ENCODE data around the gene HEMK1. TPM values are rescaled to one million over a fixed set of nuclear protein-coding genes. Genes with fewer than 3 reads are reported as not detected.

The HEMK1 gene
- total and polyA plus RNA-seq, 7 donors, result 6.1 to 16.2 (median 10.0) TPM

DNA sequence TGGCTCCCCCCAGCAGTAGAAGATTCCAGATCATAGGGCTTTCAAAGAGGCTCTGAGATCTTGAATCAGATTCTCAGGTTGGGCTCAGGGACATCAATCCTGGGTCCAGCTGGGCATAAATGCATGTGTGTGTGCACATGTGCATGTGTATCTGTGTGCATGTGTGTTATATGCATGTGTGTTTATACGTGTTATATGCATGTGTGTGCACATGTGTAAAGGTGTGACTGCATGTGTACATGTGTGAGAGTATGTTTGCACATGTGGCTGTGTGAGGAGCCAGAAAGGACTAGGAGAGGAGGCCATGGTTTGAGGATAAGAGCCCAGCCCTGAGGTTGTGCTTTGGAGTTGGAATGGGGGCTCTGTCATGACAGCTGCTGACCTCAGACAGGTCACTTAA is 45.9 kb downstream of the HEMK1 start:
- no peak for DNase-seq

GRCh38 chr3:50616003-50616769 is 46.9 kb downstream of the HEMK1 start:
- H3K27me3 ChIP-seq (ENCODE audit: insufficient read depth in 3 of 3, low read length in 2 of 3), result no peaks in the 10 kb centered on the region
- H3K36me3 ChIP-seq (ENCODE audit: insufficient read depth in 1 of 2, low read depth in 1 of 2), result peaks cover 4 to 7% of the 10 kb centered on the region in 2 donors
- intact Hi-C loops (cut with DNase I), result loop anchor here (1.0 to 10.0 kb wide), 5 partner anchors 36 to 776 kb away; partner anchors contain the start of genes MANF (in 1 of the 2) and RBM15B (in 1 of the 2)
- WGBS, 3 donors, result 1 to 2% (median 1%) methylated on average over 24 of the region's 24 CpGs
- H3K27ac ChIP-seq, result peak overlapping the region; percentile 99
- peak; percentile 99 for TF ChIP-seq CTCF (IDR thresholded peaks at IDR 0.05)
- DNase-seq (peak; percentile 83 to 90), ATAC-seq (peak; percentile 40 to 60 (median 55))
- H3K4me1 ChIP-seq, result peaks cover 40% of the 10 kb centered on the region
- no peaks in the 10 kb centered on the region for H3K9me3 ChIP-seq
- H3K4me3 ChIP-seq, result peak overlapping the region; percentile 98

More for the DNA sequence above, 45.9 kb downstream of the HEMK1 start:
- WGBS, 3 donors, result 42 to 61% (median 52%) methylated on average over 1 of the region's 1 CpG
- peaks cover 39% of the 10 kb centered on the region for H3K4me1 ChIP-seq
- H3K4me3 ChIP-seq, result no peak overlapping the region
- no peak for TF ChIP-seq CTCF (IDR thresholded peaks at IDR 0.05)
- intact Hi-C loops (cut with DNase I), result loop anchor here (2.0 to 10.0 kb wide), 6 partner anchors 42 to 777 kb away; partner anchors contain the start of genes MANF (in 1 of the 2) and RBM15B (in 1 of the 2)
- H3K9me3 ChIP-seq, result no peaks in the 10 kb centered on the region
- H3K27me3 ChIP-seq (ENCODE audit: insufficient read depth in 3 of 3, low read length in 2 of 3), result no peaks in the 10 kb centered on the region
- peaks cover 5 to 7% of the 10 kb centered on the region in 2 donors for H3K36me3 ChIP-seq (ENCODE audit: insufficient read depth in 1 of 2, low read depth in 1 of 2)
- ATAC-seq, result no peak
- no peak overlapping the region for H3K27ac ChIP-seq

DNA sequence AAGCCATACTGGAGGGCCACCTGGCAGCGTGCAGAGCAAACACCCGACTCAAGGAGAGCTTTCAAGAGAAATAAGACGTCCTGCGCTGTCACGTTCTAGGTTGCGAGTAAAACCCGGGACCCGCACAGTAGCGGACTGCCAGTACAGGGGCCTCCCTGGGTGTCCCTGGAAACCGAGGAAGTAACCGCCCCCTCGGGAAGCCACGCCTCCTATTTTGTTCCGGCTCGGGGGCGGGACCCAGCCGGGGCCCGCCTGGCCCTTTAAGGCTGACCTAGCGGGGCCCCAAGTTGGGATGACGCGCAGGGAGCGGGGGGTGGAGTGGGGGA is 47.4 kb downstream of the HEMK1 start:
- H3K4me1 ChIP-seq, result peaks cover 44% of the 10 kb centered on the region
- peak overlapping the region; percentile 99 for H3K27ac ChIP-seq
- TF ChIP-seq CTCF (IDR thresholded peaks at IDR 0.05), result no peak
- no peaks in the 10 kb centered on the region for H3K27me3 ChIP-seq (ENCODE audit: insufficient read depth in 3 of 3, low read length in 2 of 3)
- H3K4me3 ChIP-seq, result peak overlapping the region; percentile 98
- intact Hi-C loops (cut with DNase I), result loop anchor here (1.0 to 10.0 kb wide), 5 partner anchors 36 to 776 kb away; partner anchors contain the start of genes MANF (in 1 of the 2) and RBM15B (in 1 of the 2)
- H3K9me3 ChIP-seq, result no peaks in the 10 kb centered on the region
- H3K36me3 ChIP-seq (ENCODE audit: insufficient read depth in 1 of 2, low read depth in 1 of 2), result peaks cover 4 to 8% of the 10 kb centered on the region in 2 donors
- 0 to 1% (median 0%) methylated on average over 16 to 22 of the region's 22 CpGs for WGBS, 3 donors
- peak; percentile 72 to 78 (median 76) for ATAC-seq
- DNase-seq, result peak; percentile 93 to 96

- ATAC-seq (peak; percentile 56 to 64 (median 59)), DNase-seq (peak; percentile 69 to 90)
- WGBS, 3 donors, result 0 to 1% (median 0%) methylated on average over 31 to 58 of the region's 58 CpGs
- intact Hi-C loops (cut with DNase I), result loop anchor here (2.0 to 10.0 kb wide), 4 partner anchors 38 to 775 kb away; partner anchors contain the start of genes MANF (in 1 of the 2) and RBM15B (in 1 of the 2)
- no peak for TF ChIP-seq CTCF (IDR thresholded peaks at IDR 0.05)
- Histone ChIP-seq H3K4me3 (peak within 1 kb of the TSS; percentile 98), H3K4me1 (peaks cover 47% of the 10 kb centered on the region), H3K9me3 (no peaks in the 10 kb centered on the region), H3K36me3 (ENCODE audit: insufficient read depth in 1 of 2, low read depth in 1 of 2) (peaks cover 4 to 13% of the 10 kb centered on the region in 2 donors), H3K27ac (peak within 1 kb of the TSS; percentile 99), H3K27me3 (ENCODE audit: insufficient read depth in 3 of 3, low read length in 2 of 3) (no peaks in the 10 kb centered on the region)
These were observed 47.9 kb downstream of the HEMK1 start, which contains the start of gene MAPKAPK3 for GRCh38 chr3:50617096-50617791. MAPKAPK3 (plus strand) TSS chr3:50617151; CDS start chr3:50617566, 415 bp downstream.

Measured in psoas muscle (tissue), 8 donors.